GM19452 (cell line): ENCODE results near the gene ELANE.
"Not testable (repeated sequence)": the region's sequence is repeated elsewhere in the genome, so short reads cannot be mapped to it uniquely, and the experiment has no call there.

Experiments
- ATAC-seq: cut with Tn5 transposase; IDR thresholded peaks from one replicate; pipeline ENCODE4 v1.9.1; 2021; ENCODE audit not compliant: unreplicated experiment

ELANE gene

DNA sequence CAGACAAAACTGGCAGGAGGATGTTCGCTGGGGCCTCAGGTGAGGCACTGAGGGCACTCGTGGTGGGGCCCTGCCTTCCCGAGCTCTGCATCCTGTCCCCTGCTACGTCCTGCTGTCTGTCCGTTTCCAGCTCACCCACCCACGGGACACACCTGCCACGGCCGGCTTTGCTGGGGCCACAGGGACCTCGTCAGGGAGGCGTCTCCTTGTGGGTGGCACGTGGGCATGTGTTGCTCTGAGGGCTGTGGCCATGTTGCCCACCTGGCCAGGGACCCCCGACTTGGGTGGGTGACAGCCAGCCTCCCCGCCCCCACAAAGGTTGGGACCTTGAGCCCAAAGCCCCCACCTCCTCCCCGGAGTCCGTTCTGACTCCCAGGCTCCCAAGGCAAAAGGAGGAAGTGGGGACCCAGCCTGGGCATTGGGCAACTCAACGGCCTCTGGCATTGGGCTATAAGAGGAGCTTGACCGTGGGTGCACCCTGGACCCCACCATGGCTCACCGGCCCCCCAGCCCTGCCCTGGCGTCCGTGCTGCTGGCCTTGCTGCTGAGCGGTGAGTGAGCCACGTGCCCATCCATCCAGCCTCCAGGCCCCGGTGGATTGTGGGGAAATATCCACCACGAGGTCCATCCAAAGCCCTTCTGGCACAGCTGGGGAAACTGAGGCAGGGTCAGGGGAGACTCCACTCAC, 11.4 kb upstream of the ELANE start, which contains the start of gene PRTN3:
Gene PRTN3, plus strand, starts transcription at position 481 of the 688 bp plus-strand sequence. Its CDS starts 10 bp downstream, at position 491.
- ATAC-seq: no peak

- not testable (repeated sequence) for ATAC-seq
These were observed 9.3 kb upstream of the ELANE start for GRCh38 chr19:842802-843179.

DNA sequence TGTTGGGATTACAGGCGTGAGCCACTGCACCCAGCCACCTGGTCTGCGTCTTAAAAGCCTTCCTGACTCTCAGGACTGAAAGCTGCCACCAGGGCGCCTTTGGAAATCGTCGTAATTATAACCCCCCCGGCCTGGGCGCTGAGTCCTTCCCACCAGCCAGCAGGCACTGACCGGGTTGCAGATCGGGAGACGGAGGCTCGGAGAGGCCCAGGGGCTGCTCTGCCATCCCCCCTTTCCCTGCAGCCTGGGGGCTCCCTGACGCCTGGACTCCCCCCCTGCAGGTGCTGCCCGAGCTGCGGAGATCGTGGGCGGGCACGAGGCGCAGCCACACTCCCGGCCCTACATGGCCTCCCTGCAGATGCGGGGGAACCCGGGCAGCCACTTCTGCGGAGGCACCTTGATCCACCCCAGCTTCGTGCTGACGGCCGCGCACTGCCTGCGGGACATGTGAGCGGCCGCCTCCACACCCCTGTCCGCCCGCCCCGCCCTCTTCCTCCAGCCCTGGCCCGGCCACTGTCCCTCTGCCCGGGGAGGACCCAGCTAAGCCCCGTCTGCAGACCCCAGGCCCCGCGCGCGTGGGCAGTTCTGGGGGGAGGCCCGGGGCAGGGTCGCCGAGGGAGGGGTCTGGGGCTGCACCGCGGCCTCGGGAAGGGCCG, 8.8 kb upstream of the ELANE start:
- ATAC-seq: no peak

DNA sequence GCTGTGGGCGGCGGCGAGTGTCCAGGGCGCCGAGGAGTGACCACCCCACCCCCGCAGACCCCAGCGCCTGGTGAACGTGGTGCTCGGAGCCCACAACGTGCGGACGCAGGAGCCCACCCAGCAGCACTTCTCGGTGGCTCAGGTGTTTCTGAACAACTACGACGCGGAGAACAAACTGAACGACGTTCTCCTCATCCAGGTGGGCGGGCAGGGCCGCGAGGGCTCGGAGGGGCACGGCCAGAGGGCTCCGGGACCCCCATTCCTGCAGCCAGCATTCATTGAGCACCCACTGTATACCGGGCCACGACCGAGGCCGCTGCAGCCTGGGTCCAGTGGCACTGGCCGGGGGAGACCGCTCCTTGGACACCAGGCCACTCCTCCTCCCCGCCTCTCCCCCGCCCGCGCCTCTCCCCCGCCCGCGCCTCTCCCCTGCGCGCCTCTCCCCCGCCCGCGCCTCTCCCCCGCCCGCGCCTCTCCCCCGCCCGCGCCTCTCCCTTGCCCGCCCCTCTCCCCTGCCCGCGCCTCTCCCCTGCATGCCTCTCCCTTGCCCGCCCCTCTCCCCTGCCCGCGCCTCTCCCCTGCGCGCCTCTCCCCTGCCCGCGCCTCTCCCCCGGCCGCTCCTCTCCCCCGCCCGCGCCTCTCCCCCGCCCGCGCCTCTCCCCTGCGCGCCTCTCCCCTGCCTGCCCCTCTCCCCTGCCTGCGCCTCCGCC, 8.1 kb upstream of the ELANE start:
- no peak for ATAC-seq

DNA sequence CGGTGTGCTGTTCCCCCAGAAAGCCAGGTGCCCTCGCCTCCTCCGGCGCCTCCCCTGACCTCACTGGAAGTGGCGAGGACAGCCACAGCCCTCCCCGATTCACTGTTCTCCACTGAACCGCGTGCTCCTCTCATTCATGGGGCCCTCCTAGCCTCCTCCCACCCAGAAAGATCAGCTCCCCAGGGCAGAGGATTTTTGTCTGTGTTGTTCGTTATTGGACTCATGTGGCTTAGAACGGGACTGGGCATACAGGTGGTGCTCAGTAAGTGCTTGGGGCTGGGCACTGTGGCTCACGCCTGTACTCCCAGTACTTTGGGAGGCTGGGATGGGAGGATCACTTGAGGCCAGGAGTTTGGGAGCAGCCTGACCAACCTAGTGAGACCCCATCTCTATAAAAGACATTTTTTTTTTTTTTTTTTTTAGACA, 7.5 kb upstream of the ELANE start:
- no peak for ATAC-seq

GRCh38 chr19:845707-846521, 6.2 kb upstream of the ELANE start:
- ATAC-seq: no peak

DNA sequence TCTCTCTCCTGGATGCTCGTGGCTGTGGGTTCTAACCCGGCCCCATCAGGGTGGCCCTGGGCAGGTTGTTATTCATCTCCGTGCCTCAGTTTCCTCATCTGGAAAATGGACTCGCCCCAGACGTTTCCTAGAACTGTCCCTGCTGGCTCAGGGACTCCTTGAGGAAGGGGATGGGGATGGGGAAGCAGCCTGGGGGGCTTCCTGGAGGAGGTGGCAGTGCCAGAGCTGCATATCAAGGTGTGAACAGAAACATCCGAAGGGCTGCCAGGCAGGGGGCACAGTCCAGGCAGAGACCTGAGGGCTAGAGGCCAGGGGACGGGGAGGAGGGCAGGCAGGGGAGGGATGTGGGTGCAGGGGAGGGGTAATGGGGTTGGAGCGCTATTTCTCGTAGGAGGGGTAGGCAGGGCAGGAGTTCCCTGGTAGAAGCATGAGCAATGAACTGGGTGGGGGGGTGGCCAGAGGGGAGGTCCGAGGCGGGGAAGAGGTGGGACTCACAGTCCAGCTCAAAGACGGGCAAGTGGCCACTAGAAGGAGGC, 3.6 kb upstream of the ELANE start:
- no peak for ATAC-seq

DNA sequence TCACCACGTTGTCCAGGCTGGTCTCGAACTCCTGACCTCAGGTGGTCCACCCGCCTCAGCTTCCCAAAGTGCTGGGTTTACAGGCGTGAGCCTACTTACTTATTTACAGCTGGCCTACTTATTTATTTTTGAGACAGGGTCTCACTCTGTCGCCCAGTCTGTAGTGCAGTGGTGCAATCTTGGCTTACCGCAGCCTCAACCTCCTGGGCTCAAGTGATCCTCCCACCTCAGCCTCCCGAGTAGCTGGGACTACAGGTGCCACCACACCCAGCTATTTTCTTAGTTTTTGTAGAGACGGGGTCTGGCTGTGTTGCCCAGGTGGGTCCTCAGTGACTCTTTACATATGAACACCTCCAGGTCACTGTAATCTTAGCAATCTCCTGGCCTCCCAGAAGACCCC, 2.9 kb upstream of the ELANE start:
- ATAC-seq: not testable (repeated sequence)

GRCh38 chr19:850221-850978, 1.7 kb upstream of the ELANE start:
- no peak for ATAC-seq

DNA sequence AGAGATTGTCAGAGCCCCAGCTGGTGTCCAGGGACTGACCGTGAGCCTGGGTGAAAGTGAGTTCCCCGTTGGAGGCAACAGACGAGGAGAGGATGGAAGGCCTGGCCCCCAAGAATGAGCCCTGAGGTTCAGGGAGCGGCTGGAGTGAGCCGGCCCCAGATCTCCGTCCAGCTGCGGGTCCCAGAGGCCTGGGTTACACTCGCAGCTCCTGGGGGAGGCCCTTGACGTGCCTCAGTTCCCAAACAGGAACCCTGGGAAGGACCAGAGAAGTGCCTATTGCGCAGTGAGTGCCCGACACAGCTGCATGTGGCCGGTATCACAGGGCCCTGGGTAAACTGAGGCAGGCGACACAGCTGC, 1.1 kb upstream of the ELANE start:
- no peak for ATAC-seq

DNA sequence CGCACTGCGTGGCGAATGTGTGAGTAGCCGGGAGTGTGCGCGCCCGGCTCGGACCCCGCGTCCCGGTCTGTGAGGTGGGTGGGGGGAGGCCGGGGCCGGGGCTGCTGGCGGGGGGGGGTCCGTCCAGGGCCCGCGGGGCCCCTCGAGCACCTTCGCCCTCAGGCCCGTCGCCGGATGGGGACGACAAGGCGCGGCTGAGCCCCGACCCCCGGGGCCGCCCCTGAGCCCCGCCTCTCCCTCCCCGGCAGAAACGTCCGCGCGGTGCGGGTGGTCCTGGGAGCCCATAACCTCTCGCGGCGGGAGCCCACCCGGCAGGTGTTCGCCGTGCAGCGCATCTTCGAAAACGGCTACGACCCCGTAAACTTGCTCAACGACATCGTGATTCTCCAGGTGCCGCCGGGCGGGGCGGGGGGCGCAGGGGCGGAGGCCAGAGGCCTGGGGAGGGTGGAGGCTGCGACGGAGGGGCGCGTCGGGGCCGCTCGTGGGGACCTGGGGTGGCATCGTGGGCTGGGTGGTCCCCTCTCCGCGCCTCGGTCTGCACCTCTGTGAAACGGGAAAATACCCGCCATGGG, 997 bp downstream of the ELANE start:
- ATAC-seq: no peak

- not testable (repeated sequence) for ATAC-seq
These were observed 1.6 kb downstream of the ELANE start for GRCh38 chr19:853614-854220.

GRCh38 chr19:854549-854948, 2.4 kb downstream of the ELANE start:
- ATAC-seq: no peak

DNA sequence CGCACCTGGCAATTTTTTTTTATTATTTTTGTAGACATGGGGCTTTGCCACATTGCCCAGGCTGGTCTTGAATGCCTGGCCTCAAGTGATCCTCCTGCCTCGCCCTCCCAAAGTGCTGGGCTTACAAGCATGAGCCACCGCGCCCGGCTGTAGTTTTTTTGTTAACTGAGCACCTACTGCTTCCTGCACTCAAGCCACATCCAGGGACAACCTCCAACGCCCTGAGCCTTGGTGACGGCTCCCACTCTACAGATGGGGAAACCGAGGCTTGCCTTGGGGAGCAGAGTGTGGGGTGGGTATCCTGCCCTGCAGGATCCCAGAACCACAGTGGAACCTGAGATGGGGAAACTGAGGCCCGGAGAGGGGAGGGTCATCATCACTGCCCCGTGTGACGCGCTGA, 3.0 kb downstream of the ELANE start:
- no peak for ATAC-seq

DNA sequence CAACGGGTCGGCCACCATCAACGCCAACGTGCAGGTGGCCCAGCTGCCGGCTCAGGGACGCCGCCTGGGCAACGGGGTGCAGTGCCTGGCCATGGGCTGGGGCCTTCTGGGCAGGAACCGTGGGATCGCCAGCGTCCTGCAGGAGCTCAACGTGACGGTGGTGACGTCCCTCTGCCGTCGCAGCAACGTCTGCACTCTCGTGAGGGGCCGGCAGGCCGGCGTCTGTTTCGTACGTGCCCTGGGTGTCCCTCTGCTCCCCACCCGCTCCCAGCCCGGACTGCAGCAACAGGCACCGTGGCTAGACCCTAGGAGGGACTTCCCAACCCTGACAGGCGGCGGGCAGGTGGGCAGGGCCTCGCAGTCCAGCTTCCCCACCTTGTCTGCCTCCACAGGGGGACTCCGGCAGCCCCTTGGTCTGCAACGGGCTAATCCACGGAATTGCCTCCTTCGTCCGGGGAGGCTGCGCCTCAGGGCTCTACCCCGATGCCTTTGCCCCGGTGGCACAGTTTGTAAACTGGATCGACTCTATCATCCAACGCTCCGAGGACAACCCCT, 3.5 kb downstream of the ELANE start:
- ATAC-seq: no peak

DNA sequence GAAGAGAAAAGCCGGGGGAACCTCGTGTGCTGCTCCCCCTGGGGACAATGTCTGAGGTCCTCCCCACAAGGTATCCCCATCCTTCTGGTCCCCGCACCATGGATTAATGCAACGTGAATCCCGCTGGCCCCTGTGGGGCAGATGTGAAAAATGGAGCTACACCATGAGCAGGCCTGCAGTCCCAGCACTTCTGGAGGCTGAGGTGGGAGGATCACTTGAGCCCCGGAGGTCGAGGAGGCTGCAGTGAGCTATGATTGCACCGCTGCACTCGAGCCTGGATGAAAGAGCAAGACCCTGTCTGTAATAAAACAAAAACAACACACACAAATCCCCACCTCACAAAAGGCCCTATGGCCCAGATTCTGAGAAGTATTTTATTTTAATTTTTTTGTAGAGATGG, 6.2 kb downstream of the ELANE start:
- ATAC-seq: no peak

DNA sequence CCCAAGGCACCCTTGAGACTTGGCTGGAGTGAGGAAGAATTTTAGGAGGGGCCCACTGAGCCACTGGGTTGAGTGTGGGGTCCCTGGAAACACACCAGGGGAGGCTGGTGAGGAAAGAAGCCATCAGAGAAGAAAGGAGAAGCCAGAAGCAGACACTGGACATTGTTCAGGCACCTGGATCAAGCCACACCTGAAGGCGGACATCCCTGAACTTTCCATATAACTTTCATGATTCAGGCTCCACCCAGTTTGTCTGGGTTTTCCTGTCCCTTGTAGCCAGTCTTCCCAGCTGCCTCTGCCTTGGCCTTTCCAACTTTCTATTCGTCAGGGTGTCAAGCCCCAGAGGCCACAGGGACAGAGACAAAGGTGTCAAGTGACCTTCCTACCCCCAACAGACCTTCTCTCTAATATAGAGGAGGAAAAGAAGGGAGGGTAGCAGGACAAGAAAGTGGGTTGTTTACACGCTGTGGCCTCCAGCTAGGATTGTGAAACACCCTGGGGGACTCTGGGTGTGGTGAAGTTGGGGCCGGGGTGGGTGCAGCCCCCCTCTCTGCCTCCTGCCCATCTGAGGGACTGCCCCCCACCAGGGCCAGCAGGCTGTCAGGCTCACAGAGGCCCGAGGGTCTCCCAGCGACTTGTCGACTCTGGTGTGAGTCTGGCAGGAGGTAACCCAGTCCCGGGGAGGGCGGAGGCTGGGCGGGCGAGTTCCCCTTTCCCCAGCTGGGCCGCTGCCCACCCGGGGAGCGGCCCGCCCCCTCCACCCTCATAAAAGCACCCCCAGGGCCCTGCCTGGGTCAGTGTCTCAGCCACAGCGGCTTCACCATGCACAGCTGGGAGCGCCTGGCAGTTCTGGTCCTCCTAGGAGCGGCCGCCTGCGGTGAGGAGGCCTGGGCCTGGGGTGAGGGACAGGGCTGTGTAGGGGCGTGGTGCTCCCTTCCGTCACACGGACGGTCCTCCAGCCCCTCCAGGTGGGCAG, 7.1 kb downstream of the ELANE start, which contains the start of gene CFD:
Gene CFD, plus strand, starts transcription at position 797 of the 976 bp plus-strand sequence. Its CDS starts 26 bp downstream, at position 823.
- no peak for ATAC-seq
